EL (cell line): Measurements from ENCODE around the gene SLC5A9.
"Not testable (repeated sequence)": the region's sequence is repeated elsewhere in the genome, so short reads cannot be mapped to it uniquely, and the experiment has no call there.

Experiments used
- DNase-seq: peaks from one replicate; pipeline ENCODE4 v3.0.0-alpha.2; 2016

The SLC5A9 gene

GRCh38 chr1:48222501-48223242 is at the start of gene SLC5A9:
Gene SLC5A9 (plus strand): TSS chr1:48222716. CDS start chr1:48222737, 21 bp downstream.
- no peak for DNase-seq

GRCh38 chr1:48175116-48175515 is 47.4 kb upstream of the SLC5A9 start:
- no peak for DNase-seq

GRCh38 chr1:48177257-48177656 is 45.3 kb upstream of the SLC5A9 start:
- DNase-seq: no peak

GRCh38 chr1:48181669-48182367 is 40.7 kb upstream of the SLC5A9 start:
- DNase-seq: no peak

- no peak for DNase-seq
Measured at GRCh38 chr1:48182439-48182838, 40.1 kb upstream of the SLC5A9 start.

GRCh38 chr1:48186306-48186839 is 36.1 kb upstream of the SLC5A9 start:
- DNase-seq: no peak

- DNase-seq: no peak
Measured at GRCh38 chr1:48187969-48188563, 34.5 kb upstream of the SLC5A9 start.

GRCh38 chr1:48190881-48191280 is 31.6 kb upstream of the SLC5A9 start:
- DNase-seq: no peak

GRCh38 chr1:48194801-48195200 is 27.7 kb upstream of the SLC5A9 start:
- DNase-seq: no peak

- DNase-seq: no peak
Measured at GRCh38 chr1:48196237-48196636, 26.3 kb upstream of the SLC5A9 start.

GRCh38 chr1:48198970-48199369 is 23.5 kb upstream of the SLC5A9 start:
- no peak for DNase-seq

- DNase-seq: no peak
Measured at GRCh38 chr1:48200166-48200900, 22.2 kb upstream of the SLC5A9 start.

GRCh38 chr1:48202030-48202752 is 20.3 kb upstream of the SLC5A9 start:
- peak; percentile 68 for DNase-seq

GRCh38 chr1:48203287-48203900 is 19.1 kb upstream of the SLC5A9 start:
- DNase-seq: peak; percentile 21

- DNase-seq: no peak
Measured at GRCh38 chr1:48205522-48205921, 17.0 kb upstream of the SLC5A9 start.

GRCh38 chr1:48206371-48206770 is 16.1 kb upstream of the SLC5A9 start:
- no peak for DNase-seq

GRCh38 chr1:48207131-48207530 is 15.4 kb upstream of the SLC5A9 start:
- no peak for DNase-seq

GRCh38 chr1:48207536-48208075 is 14.9 kb upstream of the SLC5A9 start:
- DNase-seq: no peak

GRCh38 chr1:48208251-48208650 is 14.3 kb upstream of the SLC5A9 start:
- no peak for DNase-seq

GRCh38 chr1:48208652-48209051 is 13.9 kb upstream of the SLC5A9 start:
- DNase-seq: no peak

- not testable (repeated sequence) for DNase-seq
Measured at GRCh38 chr1:48213462-48213861, 9.1 kb upstream of the SLC5A9 start.

GRCh38 chr1:48214366-48214765 is 8.2 kb upstream of the SLC5A9 start:
- not testable (repeated sequence) for DNase-seq
